AG10803 (cell line): ENCODE results near the gene ZBTB12.
"Not testable (repeated sequence)": the region's sequence is repeated elsewhere in the genome, so short reads cannot be mapped to it uniquely, and the experiment has no call there.

Experiments
- DNase-seq: peaks from one replicate; pipeline ENCODE4 v3.0.0; 2010; ENCODE audit warnings: low read depth
- H3K4me3 ChIP-seq: 2 replicates; pipeline ENCODE4 v1.5.1; 2011; ENCODE audit warnings: mild to moderate bottlenecking, low read length, control low read depth
- CTCF ChIP-seq: conservative IDR thresholded peaks from 2 replicates; pipeline ENCODE4 v1.5.1; 2011; ENCODE audit warnings: mild to moderate bottlenecking, low read length, control low read depth, inconsistent platforms

Gene ZBTB12

GRCh38 chr6:31862344-31863235 is 39.3 kb downstream of the ZBTB12 start, which contains the start of gene NEU1:
NEU1 (minus strand) TSS chr6:31862821; CDS start chr6:31862776, 45 bp downstream.
- no peak for TF ChIP-seq CTCF
- peak within 1 kb of the TSS; percentile 92 for H3K4me3 ChIP-seq
- DNase-seq, result peak; percentile 100

- no peak for DNase-seq
- H3K4me3 ChIP-seq, result peak overlapping the region; percentile 92
- TF ChIP-seq CTCF, result no peak
Observed at GRCh38 chr6:31861919-31862343, 40.0 kb downstream of the ZBTB12 start.

GRCh38 chr6:31861150-31861549 is 40.7 kb downstream of the ZBTB12 start:
- no peak for TF ChIP-seq CTCF
- H3K4me3 ChIP-seq, result no peak overlapping the region
- DNase-seq, result no peak

- H3K4me3 ChIP-seq, result no peak overlapping the region
- DNase-seq, result no peak
- no peak for TF ChIP-seq CTCF
Observed at GRCh38 chr6:31860349-31860748, 41.5 kb downstream of the ZBTB12 start.

- no peak overlapping the region for H3K4me3 ChIP-seq
- no peak for DNase-seq
- no peak for TF ChIP-seq CTCF
Observed at GRCh38 chr6:31859923-31860322, 42.0 kb downstream of the ZBTB12 start.

GRCh38 chr6:31858707-31859106 is 43.2 kb downstream of the ZBTB12 start:
- no peak overlapping the region for H3K4me3 ChIP-seq
- no peak for TF ChIP-seq CTCF
- DNase-seq, result no peak

- DNase-seq, H3K4me3 ChIP-seq: not testable (repeated sequence)
Observed at GRCh38 chr6:31857774-31858173, 44.1 kb downstream of the ZBTB12 start.

GRCh38 chr6:31851980-31852718 is 49.7 kb downstream of the ZBTB12 start:
- not testable (repeated sequence) for H3K4me3 ChIP-seq, DNase-seq
